Breast epithelium (tissue), 4 donors: ENCODE measurements around the gene ANKS1A. TPM values are rescaled to one million over a fixed set of nuclear protein-coding genes. Genes with fewer than 3 reads are reported as not detected.
"Not testable (repeated sequence)": the region's sequence is repeated elsewhere in the genome, so short reads cannot be mapped to it uniquely, and the experiment has no call there.

Experiments
- DNase-seq, 2 donors: peaks; one replicate each; pipeline ENCODE4 v3.0.0-alpha.2; 2019; ENCODE audit warnings: low spot score in 2 of 2
- H3K27ac ChIP-seq, 2 donors: fragments of 200-600 bp; sonication (generic) in 1 of 2; one replicate each; pipeline ENCODE4 v1.5.1; 2016 to 2019; ENCODE audit warnings: mild to moderate bottlenecking in 1 of 2
- H3K27me3 ChIP-seq, 2 donors: fragments of 200-600 bp; sonication (generic) in 1 of 2; one replicate each; pipeline versions ENCODE4 v1.5.1 to v1.6.0; 2017 to 2019; ENCODE audit warnings: control low read depth in 1 of 2, mild to moderate bottlenecking in 1 of 2
- H3K36me3 ChIP-seq: fragments of 200-600 bp; one replicate; pipeline ENCODE4 v1.5.1; 2019
- H3K4me1 ChIP-seq, 2 donors: fragments of 200-600 bp; sonication (generic); one replicate each; pipeline ENCODE4 v1.5.1; 2016 to 2019; ENCODE audit warnings: control low read depth in 1 of 2
- H3K4me3 ChIP-seq, 3 donors: fragments of 200-600 bp; sonication (generic); 1 replicate in 2 of 3; 2 replicates in 1 of 3; pipeline ENCODE4 v1.5.1; 2016 to 2019; ENCODE audit warnings: mild to moderate bottlenecking in 3 of 3, moderate library complexity in 2 of 3
- H3K9me3 ChIP-seq, 2 donors: fragments of 200-600 bp; sonication (generic) in 1 of 2; one replicate each; pipeline ENCODE4 v1.5.1; 2016 to 2019; ENCODE audit warnings: control low read depth in 1 of 2
- POLR2A ChIP-seq: fragments of 450-650 bp; IDR thresholded peaks from one replicate; pipeline ENCODE4 v1.6.1; 2016; ENCODE audit warnings: antibody characterized with exemption, mild to moderate bottlenecking, moderate library complexity
- POLR2AphosphoS5 ChIP-seq, 3 donors: sonication (generic); formaldehyde crosslinking; IDR thresholded peaks; one replicate each; pipeline ENCODE4 v1.6.1; 2017; ENCODE audit warnings: antibody characterized with exemption in 3 of 3
- intact Hi-C: fragments of 100-400 bp; cut with DNase I; formaldehyde crosslinking; loops from one replicate; pipeline ENCODE4 v1.15.1; 2023; ENCODE audit warnings: low total_unique reads
- total RNA-seq, 3 donors: library from RNA; depleted of rRNA; stranded (reverse); fragments of >200 nt; gene quantifications; one replicate each; pipeline ENCODE4 v1.1.0, GENCODE V29; 2016
- TF ChIP-seq, protein P1 (sequence below), 3 donors: fragments of 450-650 bp; IDR thresholded peaks; one replicate each; pipeline ENCODE4 v1.5.1; 2016 to 2017; ENCODE audit warnings: antibody characterized with exemption in 3 of 3, mild to moderate bottlenecking in 3 of 3, moderate library complexity in 3 of 3

Gene ANKS1A
- total RNA-seq, 3 donors from 2014 or later = 18.2 to 26.5 (median 23.4) TPM

DNA sequence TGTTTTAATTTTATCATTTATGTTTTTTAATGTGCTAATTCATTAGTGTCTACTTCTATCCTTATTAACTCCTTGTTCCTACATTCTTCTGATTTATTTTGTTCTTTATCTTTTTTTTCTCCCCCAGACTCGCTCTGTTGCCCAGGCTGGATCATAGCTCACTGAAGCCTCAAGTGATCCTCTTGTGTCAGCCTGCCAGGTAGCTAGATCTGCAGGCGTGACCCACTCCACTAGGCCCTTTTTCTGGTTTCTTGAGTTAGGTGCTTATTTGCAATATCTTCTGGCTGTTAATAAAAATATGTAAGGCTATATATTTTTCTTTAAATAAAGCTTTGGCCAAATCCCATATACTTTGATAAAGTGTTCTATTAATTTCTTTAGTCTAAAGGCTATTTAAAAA, 4.1 kb upstream of the ANKS1A start:
- TF ChIP-seq POLR2A = no peak
- Histone ChIP-seq H3K4me3 (no peak overlapping the region), H3K27ac (no peak overlapping the region), H3K27me3 (no peaks in the 10 kb centered on the region), H3K36me3 (no peaks in the 10 kb centered on the region), H3K4me1 (no peaks in the 10 kb centered on the region), H3K9me3 (no peaks in the 10 kb centered on the region)
- intact Hi-C loops = no loop called here
- DNase-seq = no peak

DNA sequence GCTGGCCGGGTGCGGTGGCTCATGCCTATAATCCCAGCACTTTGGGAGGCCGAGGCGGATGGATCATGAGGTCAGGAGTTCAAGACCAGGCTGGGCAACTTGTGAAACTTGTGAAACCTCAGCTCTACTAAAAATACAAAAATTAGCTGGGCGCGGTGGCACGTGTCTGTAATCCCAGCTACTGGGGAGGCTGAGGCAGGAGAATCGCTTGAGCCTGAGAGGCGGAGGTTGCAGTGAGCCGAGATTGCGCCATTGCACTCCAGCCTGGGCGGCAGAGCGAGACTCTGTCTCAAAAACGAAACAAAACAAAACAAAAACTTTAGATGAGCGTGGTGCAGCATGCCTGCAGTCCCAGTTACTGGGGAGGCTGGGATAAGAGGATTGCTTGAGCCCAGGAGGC, 3.2 kb upstream of the ANKS1A start:
- H3K36me3 ChIP-seq, H3K27me3 ChIP-seq, H3K4me3 ChIP-seq, H3K9me3 ChIP-seq, H3K27ac ChIP-seq, DNase-seq, H3K4me1 ChIP-seq, intact Hi-C loops: not testable (repeated sequence)

DNA sequence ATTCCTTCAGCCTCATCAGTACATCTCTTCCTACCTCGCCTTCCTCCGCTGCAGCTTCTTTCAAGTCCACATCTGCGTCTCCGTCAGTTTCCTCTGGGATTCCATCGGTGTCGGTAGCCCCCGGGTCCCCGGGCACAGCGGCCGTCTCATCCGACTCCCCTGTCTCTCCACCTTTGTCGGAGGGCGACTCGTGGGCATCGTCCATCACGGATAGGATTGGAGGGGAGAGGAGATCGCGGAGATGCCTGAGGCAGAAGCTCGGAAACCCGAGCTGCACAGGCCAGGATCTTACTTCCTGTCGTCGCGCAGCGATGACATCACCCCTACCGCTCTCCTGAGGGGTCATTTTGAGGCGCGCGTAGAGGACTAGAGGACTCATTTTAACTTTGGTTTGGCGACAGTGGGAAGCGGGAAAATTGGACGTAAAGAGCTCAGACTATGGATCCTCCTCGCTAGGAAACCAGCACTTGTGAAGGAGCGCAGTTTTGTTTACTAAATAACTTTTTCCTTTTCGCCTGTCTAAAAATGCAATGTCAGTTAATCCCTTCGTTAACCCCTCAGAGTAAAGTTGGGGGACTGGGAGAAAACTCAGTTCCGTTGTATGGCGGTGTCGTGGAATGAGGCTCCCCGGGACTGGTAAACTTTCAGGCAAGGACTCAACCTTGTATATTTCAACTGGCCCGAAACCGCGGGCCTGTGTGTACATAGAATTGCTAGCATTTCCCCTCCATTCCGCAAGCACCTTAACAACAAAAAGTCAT, 1.1 kb upstream of the ANKS1A start, which contains the start of gene TAF11:
TSS of gene TAF11 (minus strand) at position 290 of the 761 bp plus-strand sequence. CDS start at position 205, 85 bp downstream.
- peak within 1 kb of the TSS; percentile 87 to 94 for H3K27ac ChIP-seq
- H3K36me3 ChIP-seq = no peaks in the 10 kb centered on the region
- intact Hi-C loops = no loop called here
- peak; percentile 93 to 98 (median 97) for TF ChIP-seq POLR2AphosphoS5 (IDR thresholded peaks at IDR 0.05)
- TF ChIP-seq, protein P1, sequence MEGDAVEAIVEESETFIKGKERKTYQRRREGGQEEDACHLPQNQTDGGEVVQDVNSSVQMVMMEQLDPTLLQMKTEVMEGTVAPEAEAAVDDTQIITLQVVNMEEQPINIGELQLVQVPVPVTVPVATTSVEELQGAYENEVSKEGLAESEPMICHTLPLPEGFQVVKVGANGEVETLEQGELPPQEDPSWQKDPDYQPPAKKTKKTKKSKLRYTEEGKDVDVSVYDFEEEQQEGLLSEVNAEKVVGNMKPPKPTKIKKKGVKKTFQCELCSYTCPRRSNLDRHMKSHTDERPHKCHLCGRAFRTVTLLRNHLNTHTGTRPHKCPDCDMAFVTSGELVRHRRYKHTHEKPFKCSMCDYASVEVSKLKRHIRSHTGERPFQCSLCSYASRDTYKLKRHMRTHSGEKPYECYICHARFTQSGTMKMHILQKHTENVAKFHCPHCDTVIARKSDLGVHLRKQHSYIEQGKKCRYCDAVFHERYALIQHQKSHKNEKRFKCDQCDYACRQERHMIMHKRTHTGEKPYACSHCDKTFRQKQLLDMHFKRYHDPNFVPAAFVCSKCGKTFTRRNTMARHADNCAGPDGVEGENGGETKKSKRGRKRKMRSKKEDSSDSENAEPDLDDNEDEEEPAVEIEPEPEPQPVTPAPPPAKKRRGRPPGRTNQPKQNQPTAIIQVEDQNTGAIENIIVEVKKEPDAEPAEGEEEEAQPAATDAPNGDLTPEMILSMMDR (IDR thresholded peaks at IDR 0.05) = no peak
- peak; percentile 66 for TF ChIP-seq POLR2A
- peak within 1 kb of the TSS; percentile 59 to 81 (median 75) for H3K4me3 ChIP-seq
- no peaks in the 10 kb centered on the region for H3K9me3 ChIP-seq
- H3K4me1 ChIP-seq = peaks cover 0 to 12% of the 10 kb centered on the region in 2 donors
- H3K27me3 ChIP-seq = no peaks in the 10 kb centered on the region
- peak; percentile 93 for DNase-seq

DNA sequence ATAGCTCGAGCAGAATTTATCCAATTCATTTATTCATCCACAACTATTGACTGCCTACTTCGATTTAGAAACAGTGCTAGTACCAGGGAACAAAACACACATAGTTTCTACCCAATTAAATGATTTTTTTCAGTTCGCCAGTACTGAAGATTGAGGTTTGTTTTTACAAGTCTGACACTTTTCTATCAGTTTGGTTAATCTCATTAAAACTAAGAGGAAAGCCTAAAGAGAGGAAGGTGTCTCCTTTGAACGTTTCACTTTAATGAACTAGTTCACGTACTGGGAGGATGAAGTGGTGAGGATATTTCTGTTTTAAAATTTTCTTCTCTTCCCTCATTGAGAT, 570 bp upstream of the ANKS1A start:
- H3K4me1 ChIP-seq = peaks cover 0 to 12% of the 10 kb centered on the region in 2 donors
- no peak for DNase-seq
- H3K9me3 ChIP-seq = no peaks in the 10 kb centered on the region
- H3K27me3 ChIP-seq = no peaks in the 10 kb centered on the region
- intact Hi-C loops = no loop called here
- TF ChIP-seq POLR2A (no peak), POLR2AphosphoS5 (IDR thresholded peaks at IDR 0.05) (no peak)
- TF ChIP-seq, protein P1 (IDR thresholded peaks at IDR 0.05) = no peak
- peak overlapping the region; percentile 59 to 81 (median 75) for H3K4me3 ChIP-seq
- H3K27ac ChIP-seq = peak overlapping the region; percentile 87 to 94
- H3K36me3 ChIP-seq = no peaks in the 10 kb centered on the region

DNA sequence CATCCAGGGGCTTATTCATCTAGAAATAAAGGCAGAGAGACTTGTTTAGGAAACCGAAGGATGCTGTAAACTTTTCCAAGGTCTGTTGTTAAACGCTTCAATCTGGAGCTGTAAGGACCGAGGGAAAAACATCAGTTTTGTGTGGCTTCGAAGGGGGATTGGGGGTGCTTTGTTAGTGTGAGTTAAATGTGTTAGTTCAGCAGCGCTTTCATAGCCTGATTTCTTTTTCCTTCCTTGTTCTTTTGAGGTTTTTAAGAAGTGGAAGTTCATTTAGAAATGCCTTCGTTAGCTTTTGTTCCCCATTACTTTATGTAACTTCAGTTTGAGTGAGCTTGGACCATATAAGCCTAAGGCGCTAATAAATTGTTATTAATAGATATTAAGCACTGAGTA, 1.5 kb downstream of the ANKS1A start:
- intact Hi-C loops = no loop called here
- H3K4me1 ChIP-seq = peaks cover 0 to 12% of the 10 kb centered on the region in 2 donors

DNA sequence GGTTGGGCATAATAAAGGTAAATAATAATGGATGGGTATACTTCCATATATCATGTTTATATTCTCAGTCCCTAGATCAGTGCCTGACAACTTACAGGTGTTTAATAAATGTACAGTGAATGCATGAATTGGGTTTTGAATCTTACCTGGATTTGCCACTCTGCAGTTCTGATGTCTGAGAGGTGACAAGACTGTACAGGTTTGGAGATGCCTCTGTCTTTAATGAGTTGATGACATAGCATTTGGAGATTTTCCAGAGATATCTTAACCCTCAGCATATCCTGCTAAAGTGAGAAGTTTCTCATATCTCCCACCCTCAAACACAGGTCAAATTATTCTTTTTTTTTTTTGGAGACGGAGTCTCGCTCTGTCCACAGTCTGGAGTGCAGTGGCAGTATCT, 2.2 kb downstream of the ANKS1A start:
- peaks cover 0 to 12% of the 10 kb centered on the region in 2 donors for H3K4me1 ChIP-seq
- H3K9me3 ChIP-seq = no peaks in the 10 kb centered on the region
- TF ChIP-seq POLR2A = no peak
- TF ChIP-seq, protein P1 (IDR thresholded peaks at IDR 0.05) = no peak
- no peak for TF ChIP-seq POLR2AphosphoS5 (IDR thresholded peaks at IDR 0.05)
- H3K4me3 ChIP-seq = no peak overlapping the region
- intact Hi-C loops = no loop called here
- H3K36me3 ChIP-seq = no peaks in the 10 kb centered on the region
- H3K27ac ChIP-seq = no peak overlapping the region
- H3K27me3 ChIP-seq = no peaks in the 10 kb centered on the region
- DNase-seq = no peak

More for the DNA sequence above, 1.5 kb downstream of the ANKS1A start:
- no peak for DNase-seq
- Histone ChIP-seq H3K27me3 (no peaks in the 10 kb centered on the region), H3K9me3 (no peaks in the 10 kb centered on the region), H3K36me3 (no peaks in the 10 kb centered on the region), H3K27ac (no peak overlapping the region), H3K4me3 (peak overlapping the region; percentile 59 to 81 (median 75))
- TF ChIP-seq POLR2AphosphoS5 (IDR thresholded peaks at IDR 0.05) = no peak
- TF ChIP-seq POLR2A = no peak
